Mesenchymal stem cell (in vitro differentiated cells and primary cell): ENCODE data around the gene COL23A1.

Source experiments
- DNase-seq: peaks from one replicate; pipeline ENCODE4 v3.0.0-alpha.2; 2013
- H2AFZ ChIP-seq: one replicate; pipeline ENCODE4 v1.6.1; 2013; ENCODE audit warnings: low read depth, mild to moderate bottlenecking, control low read depth, inconsistent platforms, low read length, moderate library complexity
- H2AK5ac ChIP-seq: 2 replicates; pipeline ENCODE4 v1.6.1; 2013; ENCODE audit warnings: low read length, moderate library complexity, mild to moderate bottlenecking, inconsistent platforms; ENCODE audit not compliant: severe bottlenecking
- H2BK120ac ChIP-seq: one replicate; pipeline ENCODE4 v1.6.1; 2013; ENCODE audit warnings: low read depth, mild to moderate bottlenecking, inconsistent platforms, low read length, moderate library complexity
- H2BK12ac ChIP-seq, 2 experiments: one replicate each; pipeline ENCODE4 v1.6.1; 2013; ENCODE audit warnings: inconsistent platforms in 2 of 2, low read length in 2 of 2, mild to moderate bottlenecking in 2 of 2, moderate library complexity in 2 of 2, control low read depth in 1 of 2
- H2BK15ac ChIP-seq: one replicate; pipeline ENCODE4 v1.6.1; 2013; ENCODE audit warnings: mild to moderate bottlenecking, low read depth, inconsistent platforms; ENCODE audit not compliant: poor library complexity, severe bottlenecking
- H2BK5ac ChIP-seq: 2 replicates; pipeline ENCODE4 v1.6.1; 2013; ENCODE audit warnings: low read depth, mild to moderate bottlenecking, low read length, control low read depth, inconsistent platforms; ENCODE audit not compliant: poor library complexity, severe bottlenecking
- H3K14ac ChIP-seq, 2 experiments: one replicate each; pipeline ENCODE4 v1.6.1; 2013; ENCODE audit warnings: inconsistent platforms in 2 of 2, low read length in 2 of 2, control low read depth in 1 of 2, mild to moderate bottlenecking in 1 of 2, moderate library complexity in 1 of 2
- H3K18ac ChIP-seq, 2 experiments: one replicate each; pipeline ENCODE4 v1.6.1; 2013; ENCODE audit warnings: inconsistent platforms in 2 of 2, low read length in 2 of 2, control low read depth in 1 of 2, low read depth in 1 of 2, mild to moderate bottlenecking in 1 of 2
- H3K23ac ChIP-seq, 2 experiments: one replicate each; pipeline ENCODE4 v1.6.1; 2013; ENCODE audit warnings: inconsistent platforms in 2 of 2, low read length in 2 of 2, mild to moderate bottlenecking in 2 of 2, moderate library complexity in 2 of 2, control low read depth in 1 of 2
- H3K27ac ChIP-seq: 2 replicates; pipeline ENCODE4 v1.5.1; 2013; ENCODE audit warnings: mild to moderate bottlenecking, moderate library complexity, low read length, control low read depth, inconsistent platforms; ENCODE audit not compliant: poor library complexity, severe bottlenecking
- H3K27me3 ChIP-seq, 2 experiments: 2 replicates each; pipeline versions ENCODE4 v1.6.1 to v1.7.0; 2013; ENCODE audit warnings: low read length in 2 of 2, mild to moderate bottlenecking in 2 of 2, moderate library complexity in 2 of 2, control low read depth in 1 of 2, inconsistent platforms in 1 of 2; ENCODE audit not compliant: control insufficient read depth in 1 of 2, insufficient read depth in 1 of 2
- H3K36me3 ChIP-seq, 2 experiments: 2 replicates each; pipeline versions ENCODE4 v1.6.1 to v1.7.0; 2013; ENCODE audit warnings: low read length in 2 of 2, control low read depth in 1 of 2, inconsistent platforms in 1 of 2, low read depth in 1 of 2, mild to moderate bottlenecking in 1 of 2; ENCODE audit not compliant: insufficient read depth in 2 of 2, control insufficient read depth in 1 of 2
- H3K4ac ChIP-seq, 2 experiments: one replicate each; pipeline ENCODE4 v1.6.1; 2013; ENCODE audit warnings: inconsistent platforms in 2 of 2, low read length in 2 of 2, mild to moderate bottlenecking in 2 of 2, moderate library complexity in 2 of 2, control low read depth in 1 of 2, low read depth in 1 of 2
- H3K4me1 ChIP-seq: 2 replicates; pipeline ENCODE4 v1.6.1; 2013; ENCODE audit warnings: low read depth, low read length, control low read depth; ENCODE audit not compliant: control insufficient read depth, insufficient read depth
- H3K4me2 ChIP-seq: 2 replicates; pipeline ENCODE4 v1.6.1; 2013; ENCODE audit warnings: low read length, mild to moderate bottlenecking, inconsistent platforms; ENCODE audit not compliant: poor library complexity, severe bottlenecking
- H3K4me3 ChIP-seq, 2 experiments: 2 replicates each; pipeline versions ENCODE4 v1.5.1 to v1.7.0; 2013; ENCODE audit warnings: low read length in 2 of 2, mild to moderate bottlenecking in 2 of 2, control low read depth in 1 of 2, low read depth in 1 of 2; ENCODE audit not compliant: insufficient read depth in 1 of 2
- H3K79me1 ChIP-seq: replicated peaks from 2 replicates; pipeline ENCODE4 v1.6.1; 2013; ENCODE audit warnings: mild to moderate bottlenecking, control low read depth, low read length, inconsistent platforms; ENCODE audit not compliant: poor library complexity, severe bottlenecking
- H3K9ac ChIP-seq: 2 replicates; pipeline ENCODE4 v1.7.0; 2013; ENCODE audit warnings: mild to moderate bottlenecking, low read length, moderate library complexity
- H3K9me3 ChIP-seq: 2 replicates; pipeline ENCODE4 v1.7.0; 2013; ENCODE audit warnings: mild to moderate bottlenecking, low read length; ENCODE audit not compliant: control insufficient read depth
- H4K8ac ChIP-seq: one replicate; pipeline ENCODE4 v1.6.1; 2013; ENCODE audit warnings: inconsistent platforms, mild to moderate bottlenecking, low read length, moderate library complexity
- H4K91ac ChIP-seq: one replicate; pipeline ENCODE4 v1.6.1; 2013; ENCODE audit warnings: mild to moderate bottlenecking, low read length, inconsistent platforms
- WGBS: methylation state at CpG from one replicate; pipeline ENCODE4 v1.1.7; 2013; ENCODE audit warnings: mixed read lengths; 5-methylcytosine and 5-hydroxymethylcytosine counted together

Gene COL23A1

GRCh38 chr5:178210686-178211085, 379.5 kb downstream of the COL23A1 start:
- H3K36me3 ChIP-seq: peaks cover 88 to 100% of the 10 kb centered on the region in 2 experiments
- H3K4ac ChIP-seq: no peak overlapping the region
- H3K4me3 ChIP-seq: no peak overlapping the region
- no peak overlapping the region for H3K23ac ChIP-seq
- no peak overlapping the region for H3K9ac ChIP-seq
- H3K18ac ChIP-seq: no peak overlapping the region
- no peaks in the 10 kb centered on the region for H3K27me3 ChIP-seq
- WGBS: 90% methylated on average over 2 of the region's 5 CpGs
- no peak overlapping the region for H3K4me2 ChIP-seq
- no peak overlapping the region for H2BK120ac ChIP-seq
- no peak overlapping the region for H2AK5ac ChIP-seq
- H4K8ac ChIP-seq: no peak overlapping the region
- H3K9me3 ChIP-seq: no peaks in the 10 kb centered on the region
- H3K14ac ChIP-seq: no peak overlapping the region
- no peak overlapping the region for H2BK12ac ChIP-seq
- H4K91ac ChIP-seq: no peak overlapping the region
- no peak overlapping the region for H3K27ac ChIP-seq
- peaks cover 33% of the 10 kb centered on the region for H3K79me1 ChIP-seq
- H2BK5ac ChIP-seq: no peak overlapping the region
- no peak overlapping the region for H2BK15ac ChIP-seq
- H3K4me1 ChIP-seq: peaks cover 16% of the 10 kb centered on the region
- no peak overlapping the region for H2AFZ ChIP-seq
- no peak for DNase-seq

- Histone ChIP-seq H4K91ac (no peak overlapping the region), H4K8ac (no peak overlapping the region), H3K9ac (no peak overlapping the region), H3K4me3 (no peak overlapping the region), H3K4ac (no peak overlapping the region), H3K36me3 (peaks cover 83 to 96% of the 10 kb centered on the region in 2 experiments), H2BK15ac (no peak overlapping the region), H2AK5ac (no peak overlapping the region), H2BK12ac (no peak overlapping the region), H3K27me3 (no peaks in the 10 kb centered on the region), H3K23ac (no peak overlapping the region), H3K79me1 (peaks cover 27% of the 10 kb centered on the region), H3K27ac (no peak overlapping the region), H3K9me3 (no peaks in the 10 kb centered on the region), H2BK120ac (no peak overlapping the region), H3K4me1 (peaks cover 16% of the 10 kb centered on the region), H2AFZ (no peak overlapping the region), H3K4me2 (no peak overlapping the region), H2BK5ac (no peak overlapping the region), H3K14ac (no peak overlapping the region), H3K18ac (no peak overlapping the region)
- no peak for DNase-seq
- 94% methylated on average over 18 of the region's 18 CpGs for WGBS
These were observed 380.1 kb downstream of the COL23A1 start for GRCh38 chr5:178210073-178210535.

GRCh38 chr5:178209334-178210072, 380.7 kb downstream of the COL23A1 start:
- Histone ChIP-seq H3K79me1 (peaks cover 23% of the 10 kb centered on the region), H3K4me2 (no peak overlapping the region), H4K8ac (no peak overlapping the region), H3K18ac (no peak overlapping the region), H3K9me3 (no peaks in the 10 kb centered on the region), H2BK120ac (no peak overlapping the region), H2BK15ac (no peak overlapping the region), H3K27me3 (no peaks in the 10 kb centered on the region), H3K23ac (peak overlapping the region in 1 of 2 experiments; percentile 63), H3K4ac (no peak overlapping the region), H4K91ac (no peak overlapping the region), H3K4me1 (peaks cover 16% of the 10 kb centered on the region), H3K27ac (no peak overlapping the region), H3K14ac (no peak overlapping the region), H2BK12ac (no peak overlapping the region), H3K4me3 (no peak overlapping the region), H3K9ac (no peak overlapping the region), H2AFZ (no peak overlapping the region), H2BK5ac (no peak overlapping the region), H3K36me3 (peaks cover 77 to 90% of the 10 kb centered on the region in 2 experiments), H2AK5ac (no peak overlapping the region)
- no peak for DNase-seq
- WGBS: 98% methylated on average over 8 of the region's 8 CpGs

DNA sequence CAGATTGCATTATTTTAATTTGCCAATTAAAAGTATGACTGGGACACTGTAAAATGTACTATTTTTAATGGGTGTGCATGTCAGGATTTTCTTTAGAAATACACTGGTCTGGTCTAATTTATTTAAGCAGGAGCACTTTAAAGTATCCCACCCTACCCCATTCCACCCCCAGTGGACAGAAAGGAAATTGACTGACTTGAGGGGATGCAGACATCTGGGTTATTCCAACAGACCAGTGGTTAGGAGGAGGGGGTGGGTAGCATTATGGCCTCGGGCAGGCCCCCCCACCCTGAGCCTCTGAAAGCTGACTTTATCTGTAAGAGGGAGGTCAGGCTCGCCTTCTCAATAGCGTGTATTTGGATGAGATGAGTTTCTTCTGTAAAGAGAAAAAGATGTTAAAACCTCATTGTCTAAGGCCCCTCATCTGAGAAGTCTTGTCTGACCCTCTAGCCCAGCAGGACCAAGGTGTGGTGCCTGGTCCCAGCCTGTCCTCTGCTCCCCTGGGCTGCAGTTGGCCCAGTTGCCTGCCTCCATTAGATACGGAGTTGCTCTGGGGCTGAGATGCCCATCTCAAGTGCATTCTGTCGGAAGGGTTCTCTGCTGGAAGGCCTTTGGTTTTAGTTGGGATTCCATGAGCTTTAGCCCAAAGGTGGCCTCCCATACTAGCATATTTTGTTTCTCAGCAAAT, 381.5 kb downstream of the COL23A1 start:
- no peak overlapping the region for H2BK5ac ChIP-seq
- H3K4ac ChIP-seq: no peak overlapping the region
- H3K18ac ChIP-seq: no peak overlapping the region
- peaks cover 18% of the 10 kb centered on the region for H3K4me1 ChIP-seq
- H3K4me3 ChIP-seq: no peak overlapping the region
- no peak overlapping the region for H3K27ac ChIP-seq
- H3K27me3 ChIP-seq: no peaks in the 10 kb centered on the region
- no peaks in the 10 kb centered on the region for H3K9me3 ChIP-seq
- DNase-seq: peak; percentile 43
- no peak overlapping the region for H2BK12ac ChIP-seq
- H4K91ac ChIP-seq: no peak overlapping the region
- H2AFZ ChIP-seq: no peak overlapping the region
- no peak overlapping the region for H3K9ac ChIP-seq
- no peak overlapping the region for H3K14ac ChIP-seq
- WGBS: 98% methylated on average over 3 of the region's 5 CpGs
- peaks cover 24% of the 10 kb centered on the region for H3K79me1 ChIP-seq
- peaks cover 68 to 82% of the 10 kb centered on the region in 2 experiments for H3K36me3 ChIP-seq
- H2BK15ac ChIP-seq: no peak overlapping the region
- no peak overlapping the region for H3K23ac ChIP-seq
- no peak overlapping the region for H4K8ac ChIP-seq
- H3K4me2 ChIP-seq: no peak overlapping the region
- H2AK5ac ChIP-seq: no peak overlapping the region
- H2BK120ac ChIP-seq: no peak overlapping the region
